Stomach (tissue), 4 donors: ENCODE data around the gene ABHD15.

ENCODE experiments used
- CTCF ChIP-seq, 7 experiments: fragments of 450-650 bp in 4 of 7; fragments of 200-600 bp in 3 of 7; sonication (generic) in 3 of 7; IDR thresholded peaks; one replicate each; pipeline ENCODE4 v1.5.1; 2016 to 2019; ENCODE audit warnings: antibody characterized with exemption in 7 of 7, control low read depth in 2 of 7, mild to moderate bottlenecking in 1 of 7
- POLR2A ChIP-seq, 4 donors: fragments of 450-650 bp; IDR thresholded peaks; one replicate each; pipeline ENCODE4 v1.6.1; 2016; ENCODE audit warnings: antibody characterized with exemption in 4 of 4, control low read depth in 2 of 4, mild to moderate bottlenecking in 1 of 4, moderate library complexity in 1 of 4
- POLR2AphosphoS5 ChIP-seq, 3 donors: sonication (generic); formaldehyde crosslinking; IDR thresholded peaks; one replicate each; pipeline ENCODE4 v1.6.1; 2016; ENCODE audit warnings: antibody characterized with exemption in 3 of 3

- no peak for TF ChIP-seq CTCF (IDR thresholded peaks at IDR 0.05)
- no peak for TF ChIP-seq POLR2A (IDR thresholded peaks at IDR 0.05)
- TF ChIP-seq POLR2AphosphoS5 (IDR thresholded peaks at IDR 0.05): no peak
Observed at GRCh38 chr17:29613856-29614255, 47.0 kb upstream of the ABHD15 start.
